Smooth muscle cell (in vitro differentiated cells): ENCODE results near the gene MCM3AP. TPM values are rescaled to one million over a fixed set of nuclear protein-coding genes. Genes with fewer than 3 reads are reported as not detected.
"Not testable (repeated sequence)": the region's sequence is repeated elsewhere in the genome, so short reads cannot be mapped to it uniquely, and the experiment has no call there.

Experiments
- DNase-seq: peaks from one replicate; lab custom pipeline; 2025; ENCODE audit not compliant: unreplicated experiment; lab: John Stamatoyannopoulos, UW
- H2AFZ ChIP-seq: fragments of 200-600 bp; sonication (generic); 2 replicates; pipeline ENCODE4 v1.6.0; 2016; ENCODE audit warnings: antibody characterized with exemption, low read depth, mild to moderate bottlenecking
- H3F3A ChIP-seq: fragments of 200-600 bp; sonication (generic); 2 replicates; pipeline ENCODE4 v1.6.0; 2017; ENCODE audit warnings: antibody characterized with exemption, low read depth
- H3K27ac ChIP-seq: fragments of 200-600 bp; sonication (generic); 2 replicates; pipeline ENCODE4 v1.5.1; 2016; ENCODE audit warnings: low read depth, mild to moderate bottlenecking
- H3K27me3 ChIP-seq: fragments of 200-600 bp; sonication (generic); 2 replicates; pipeline ENCODE4 v1.6.1; 2016; ENCODE audit warnings: low read depth, mild to moderate bottlenecking
- H3K36me3 ChIP-seq: fragments of 200-600 bp; sonication (generic); 2 replicates; pipeline ENCODE4 v1.5.1; 2016; ENCODE audit warnings: low read depth
- H3K4me1 ChIP-seq: fragments of 200-600 bp; sonication (generic); 2 replicates; pipeline ENCODE4 v1.5.1; 2016; ENCODE audit warnings: low read depth
- H3K4me2 ChIP-seq: fragments of 200-600 bp; sonication (generic); 2 replicates; pipeline ENCODE4 v1.6.0; 2016; ENCODE audit warnings: mild to moderate bottlenecking
- H3K4me3 ChIP-seq: fragments of 200-600 bp; sonication (generic); 2 replicates; pipeline ENCODE4 v1.5.1; 2016; ENCODE audit warnings: mild to moderate bottlenecking
- H3K79me2 ChIP-seq: fragments of 200-600 bp; sonication (generic); 2 replicates; pipeline ENCODE4 v1.6.0; 2016; ENCODE audit warnings: low read depth, mild to moderate bottlenecking
- H3K9ac ChIP-seq: fragments of 200-600 bp; sonication (generic); 2 replicates; pipeline ENCODE4 v1.6.0; 2016; ENCODE audit warnings: low read depth
- H3K9me3 ChIP-seq: fragments of 200-600 bp; sonication (generic); replicated peaks from 2 replicates; pipeline ENCODE4 v1.5.1; 2016; ENCODE audit warnings: low read depth
- H4K20me1 ChIP-seq: fragments of 200-600 bp; sonication (generic); 2 replicates; pipeline ENCODE4 v1.6.0; 2016; ENCODE audit warnings: low read depth
- CTCF ChIP-seq: fragments of 200-600 bp; sonication (generic); IDR thresholded peaks from 2 replicates; pipeline ENCODE4 v1.5.1; 2017; ENCODE audit warnings: borderline replicate concordance, mild to moderate bottlenecking, antibody characterized with exemption; ENCODE audit not compliant: insufficient read depth, poor library complexity, severe bottlenecking
- WGBS: methylation state at CpG from one replicate; pipeline ENCODE4 v1.1.7; 2016; ENCODE audit warnings: low lambda C conversion rate; 5-methylcytosine and 5-hydroxymethylcytosine counted together
- polyA plus RNA-seq: library from polyadenylated mRNA; unstranded; fragments of >200 nt; fragmentation: Nextera tagmentation; extraction: Ambion mirVana; gene quantifications from 2 replicates; pipeline ENCODE4 v1.2.1, GENCODE V29; 2016
- total RNA-seq: library from RNA; depleted of rRNA; stranded (reverse); fragments of >200 nt; gene quantifications from 2 replicates; pipeline ENCODE4 v1.2.3, GENCODE V29; 2014

Gene MCM3AP
- total and polyA plus RNA-seq, 2 experiments from 2014 or later = 39.2 to 51.5 TPM

DNA sequence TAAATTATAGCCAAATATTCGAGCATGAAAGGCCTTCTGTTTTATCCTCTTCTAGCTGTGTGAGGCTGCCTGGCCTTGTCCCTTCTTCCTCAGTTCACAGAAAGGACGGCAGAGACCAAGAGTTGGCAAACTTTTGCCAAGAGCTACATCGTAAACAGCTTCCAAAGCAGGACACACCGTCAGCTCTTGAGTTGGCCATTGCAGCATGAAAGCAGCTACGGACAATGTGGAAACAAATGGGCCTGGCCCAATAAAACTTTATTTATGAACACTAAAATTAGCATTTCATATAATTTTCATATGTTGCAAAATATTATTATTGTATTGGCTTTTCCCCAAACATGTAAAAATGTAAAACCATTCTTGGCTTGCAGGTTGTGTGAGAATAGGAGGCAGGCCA is 27.5 kb upstream of the MCM3AP start:
- WGBS = over 99% methylated on average over 5 of the region's 5 CpGs
- Histone ChIP-seq H3K36me3 (no peaks in the 10 kb centered on the region), H3K4me2 (no peak overlapping the region), H3K27me3 (no peaks in the 10 kb centered on the region), H2AFZ (no peak overlapping the region), H3F3A (no peaks in the 10 kb centered on the region), H3K27ac (no peak overlapping the region), H3K9ac (no peak overlapping the region), H3K4me1 (no peaks in the 10 kb centered on the region), H3K9me3 (no peaks in the 10 kb centered on the region), H4K20me1 (no peaks in the 10 kb centered on the region), H3K4me3 (no peak overlapping the region), H3K79me2 (no peaks in the 10 kb centered on the region)
- no peak for TF ChIP-seq CTCF
- DNase-seq = no peak

- Histone ChIP-seq H3K27ac (no peak overlapping the region), H3K79me2 (no peaks in the 10 kb centered on the region), H3K4me1 (no peaks in the 10 kb centered on the region), H3K27me3 (no peaks in the 10 kb centered on the region), H4K20me1 (no peaks in the 10 kb centered on the region), H3F3A (no peaks in the 10 kb centered on the region), H3K36me3 (no peaks in the 10 kb centered on the region), H3K9ac (no peak overlapping the region), H2AFZ (no peak overlapping the region), H3K4me2 (no peak overlapping the region), H3K4me3 (no peak overlapping the region), H3K9me3 (no peaks in the 10 kb centered on the region)
- DNase-seq = no peak
- no peak for TF ChIP-seq CTCF
These were observed 26.2 kb upstream of the MCM3AP start for GRCh38 chr21:46311568-46311967.

- not testable (repeated sequence) for DNase-seq, H2AFZ ChIP-seq, H3K36me3 ChIP-seq, H3K9ac ChIP-seq, H3K9me3 ChIP-seq, H3K4me1 ChIP-seq, H4K20me1 ChIP-seq, H3K4me2 ChIP-seq, H3F3A ChIP-seq, H3K27ac ChIP-seq, H3K4me3 ChIP-seq, H3K79me2 ChIP-seq, H3K27me3 ChIP-seq
- 98% methylated on average over 8 of the region's 8 CpGs for WGBS
These were observed 24.8 kb upstream of the MCM3AP start for GRCh38 chr21:46310260-46310659.

GRCh38 chr21:46308431-46308830 is 23.0 kb upstream of the MCM3AP start:
- Histone ChIP-seq H3F3A (no peaks in the 10 kb centered on the region), H3K9ac (no peak overlapping the region), H3K27me3 (no peaks in the 10 kb centered on the region), H3K36me3 (no peaks in the 10 kb centered on the region), H2AFZ (no peak overlapping the region), H3K27ac (no peak overlapping the region), H3K9me3 (no peaks in the 10 kb centered on the region), H3K4me1 (no peaks in the 10 kb centered on the region), H4K20me1 (no peaks in the 10 kb centered on the region), H3K4me2 (no peak overlapping the region), H3K79me2 (no peaks in the 10 kb centered on the region), H3K4me3 (no peak overlapping the region)
- DNase-seq = no peak
- TF ChIP-seq CTCF = no peak
- WGBS = 91% methylated on average over 2 of the region's 2 CpGs
